HepG2 (cell line): ENCODE data around the gene ZSWIM7. TPM values are rescaled to one million over a fixed set of nuclear protein-coding genes. Genes with fewer than 3 reads are reported as not detected.
A peak's percentile ranks its signal among the peaks of the same experiment; 100 is the strongest.

Experiments
- ATRX ChIP-seq: sonication (generic); formaldehyde crosslinking; IDR thresholded peaks from 2 replicates; pipeline ENCODE4 v1.4.0; 2020; ENCODE audit warnings: missing genetic modification reagents, borderline replicate concordance
- CC2D1A ChIP-seq: sonication (generic); formaldehyde crosslinking; IDR thresholded peaks from 2 replicates; pipeline ENCODE4 v1.8.1; 2023; ENCODE audit warnings: mild to moderate bottlenecking, missing genetic modification reagents
- CENPX ChIP-seq: sonication (generic); formaldehyde crosslinking; IDR thresholded peaks from 2 replicates; pipeline ENCODE4 v1.9.0; 2021; ENCODE audit warnings: mild to moderate bottlenecking, missing genetic modification reagents, moderate library complexity
- HNRNPLL ChIP-seq: fragments of 200-400 bp; formaldehyde crosslinking; IDR thresholded peaks from 2 replicates; pipeline ENCODE4 v1.6.1; 2017; ENCODE audit warnings: mild to moderate bottlenecking, low read depth, low read length; ENCODE audit not compliant: poor library complexity, severe bottlenecking
- ZNF274 ChIP-seq: sonication (generic); formaldehyde crosslinking; IDR thresholded peaks from 2 replicates; pipeline ENCODE4 v1.5.1; 2020; ENCODE audit warnings: mild to moderate bottlenecking, missing genetic modification reagents
- ZNF44 ChIP-seq: sonication (generic); formaldehyde crosslinking; IDR thresholded peaks from 2 replicates; pipeline ENCODE4 v1.5.1; 2020; ENCODE audit warnings: mild to moderate bottlenecking, missing genetic modification reagents
- ZNF720 ChIP-seq: sonication (generic); formaldehyde crosslinking; IDR thresholded peaks from 2 replicates; pipeline ENCODE4 v1.4.0; 2020; ENCODE audit warnings: missing genetic modification reagents
- ZNF790 ChIP-seq: sonication (generic); formaldehyde crosslinking; IDR thresholded peaks from 2 replicates; pipeline ENCODE4 v1.8.0; 2022; ENCODE audit warnings: missing genetic modification reagents, mild to moderate bottlenecking, borderline replicate concordance
- polyA plus RNA-seq, 8 experiments: library from polyadenylated mRNA; depleted of rRNA in 3 of 8; stranded (reverse) in 7 of 8; unstranded in 1 of 8; fragments of >200 nt; fragmentation: Illumina TruSeq in 4 of 8; extraction: Trizol in 4 of 8; gene quantifications; 2 replicates each; pipeline versions ENCODE4 v1.2.1 to v1.2.3, GENCODE V29; 2011 to 2016; ENCODE audit warnings: low read depth in 4 of 8, missing spikeins in 1 of 8, mixed read lengths in 1 of 8; ENCODE audit not compliant: insufficient read depth in 1 of 8
- total RNA-seq, 5 experiments: library from RNA; depleted of rRNA; stranded (reverse); fragments of >200 nt; fragmentation: Illumina TruSeq; extraction: Trizol; gene quantifications; 2 replicates each; pipeline ENCODE4 v1.2.3, GENCODE V29; 2016; ENCODE audit warnings: low read depth in 1 of 5
- TF ChIP-seq, protein P1 (sequence below): sonication (generic); formaldehyde crosslinking; IDR thresholded peaks from 2 replicates; pipeline ENCODE4 v1.4.0; 2020; ENCODE audit warnings: low read depth, missing genetic modification reagents
- TF ChIP-seq, protein P2 (sequence below): IDR thresholded peaks from 2 replicates; pipeline ENCODE4 v1.6.1; 2016; ENCODE audit warnings: missing compliant biosample characterization, missing genetic modification reagents, borderline replicate concordance
- TF ChIP-seq, protein P3 (sequence below): sonication (generic); formaldehyde crosslinking; IDR thresholded peaks from 2 replicates; pipeline ENCODE4 v1.5.0; 2020; ENCODE audit warnings: mild to moderate bottlenecking, low read depth, missing genetic modification reagents, borderline replicate concordance

ZSWIM7 gene
- total and polyA plus RNA-seq, 2 of the 13 experiments (the other 11 are each of a cell fraction or from before 2014, with no cell fraction given) = 13.1 to 28.1 TPM

DNA sequence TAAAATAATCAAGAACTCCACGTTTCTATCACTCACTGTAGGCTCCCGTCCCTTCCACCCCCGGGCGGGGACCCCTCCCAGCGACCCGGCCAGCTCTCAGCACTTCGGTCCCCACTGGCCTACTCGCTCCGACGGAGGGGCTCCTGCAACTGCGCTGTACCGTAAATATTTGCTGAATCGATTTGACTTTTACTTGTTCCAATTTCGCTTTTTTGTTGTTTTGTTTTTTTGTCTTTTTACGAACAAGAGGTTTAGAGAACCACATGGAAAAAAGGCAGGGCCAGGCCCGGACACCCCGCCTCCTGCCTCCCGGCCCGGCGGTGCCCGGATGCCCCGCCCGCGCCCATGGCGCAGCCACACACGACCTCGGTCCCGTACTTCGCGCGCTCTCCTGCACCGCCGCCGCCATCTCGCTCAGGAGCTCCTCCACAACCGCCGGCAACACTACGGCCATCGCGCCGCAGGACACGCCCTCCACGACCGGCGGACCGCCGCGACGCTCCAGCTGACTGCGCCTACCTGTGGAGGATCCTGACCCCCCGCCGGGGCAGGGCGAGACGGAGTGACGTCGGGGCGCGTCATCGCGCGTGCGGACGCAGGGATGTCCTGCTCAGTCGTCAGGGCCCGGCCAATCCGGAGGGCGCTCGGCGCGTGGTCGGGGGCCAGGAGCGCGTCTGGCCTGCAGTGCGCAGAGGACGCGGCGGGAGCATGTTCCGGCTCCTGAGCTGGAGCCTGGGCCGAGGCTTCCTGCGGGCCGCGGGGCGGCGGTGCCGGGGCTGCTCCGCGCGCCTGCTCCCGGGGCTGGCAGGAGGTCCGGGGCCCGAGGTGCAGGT lies at the start of gene ZSWIM7, which contains the start of gene TTC19 (continued):
- TF ChIP-seq, protein P1, sequence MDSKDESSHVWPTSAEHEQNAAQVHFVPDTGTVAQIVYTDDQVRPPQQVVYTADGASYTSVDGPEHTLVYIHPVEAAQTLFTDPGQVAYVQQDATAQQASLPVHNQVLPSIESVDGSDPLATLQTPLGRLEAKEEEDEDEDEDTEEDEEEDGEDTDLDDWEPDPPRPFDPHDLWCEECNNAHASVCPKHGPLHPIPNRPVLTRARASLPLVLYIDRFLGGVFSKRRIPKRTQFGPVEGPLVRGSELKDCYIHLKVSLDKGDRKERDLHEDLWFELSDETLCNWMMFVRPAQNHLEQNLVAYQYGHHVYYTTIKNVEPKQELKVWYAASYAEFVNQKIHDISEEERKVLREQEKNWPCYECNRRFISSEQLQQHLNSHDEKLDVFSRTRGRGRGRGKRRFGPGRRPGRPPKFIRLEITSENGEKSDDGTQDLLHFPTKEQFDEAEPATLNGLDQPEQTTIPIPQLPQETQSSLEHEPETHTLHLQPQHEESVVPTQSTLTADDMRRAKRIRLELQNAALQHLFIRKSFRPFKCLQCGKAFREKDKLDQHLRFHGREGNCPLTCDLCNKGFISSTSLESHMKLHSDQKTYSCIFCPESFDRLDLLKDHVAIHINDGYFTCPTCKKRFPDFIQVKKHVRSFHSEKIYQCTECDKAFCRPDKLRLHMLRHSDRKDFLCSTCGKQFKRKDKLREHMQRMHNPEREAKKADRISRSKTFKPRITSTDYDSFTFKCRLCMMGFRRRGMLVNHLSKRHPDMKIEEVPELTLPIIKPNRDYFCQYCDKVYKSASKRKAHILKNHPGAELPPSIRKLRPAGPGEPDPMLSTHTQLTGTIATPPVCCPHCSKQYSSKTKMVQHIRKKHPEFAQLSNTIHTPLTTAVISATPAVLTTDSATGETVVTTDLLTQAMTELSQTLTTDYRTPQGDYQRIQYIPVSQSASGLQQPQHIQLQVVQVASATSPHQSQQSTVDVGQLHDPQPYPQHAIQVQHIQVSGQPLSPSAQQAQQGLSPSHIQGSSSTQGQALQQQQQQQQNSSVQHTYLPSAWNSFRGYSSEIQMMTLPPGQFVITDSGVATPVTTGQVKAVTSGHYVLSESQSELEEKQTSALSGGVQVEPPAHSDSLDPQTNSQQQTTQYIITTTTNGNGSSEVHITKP (CRISPR knock-in tag) = no peak
- TF ChIP-seq HNRNPLL (peak; percentile 96), ZNF274 (CRISPR knock-in tag) (peak; percentile 89), CENPX (CRISPR knock-in tag) (no peak), CC2D1A (CRISPR knock-in tag) (no peak), ZNF720 (0 out of 2 replicates have a peak, but pooled peaks have one; percentile 62), ZNF44 (CRISPR knock-in tag) (peak; percentile 92; the same call in 1 of the 2 replicates), ZNF790 (CRISPR knock-in tag) (peak; percentile 28; the same call in 1 of the 2 replicates), ATRX (CRISPR knock-in tag) (no peak)
- TF ChIP-seq, protein P2, sequence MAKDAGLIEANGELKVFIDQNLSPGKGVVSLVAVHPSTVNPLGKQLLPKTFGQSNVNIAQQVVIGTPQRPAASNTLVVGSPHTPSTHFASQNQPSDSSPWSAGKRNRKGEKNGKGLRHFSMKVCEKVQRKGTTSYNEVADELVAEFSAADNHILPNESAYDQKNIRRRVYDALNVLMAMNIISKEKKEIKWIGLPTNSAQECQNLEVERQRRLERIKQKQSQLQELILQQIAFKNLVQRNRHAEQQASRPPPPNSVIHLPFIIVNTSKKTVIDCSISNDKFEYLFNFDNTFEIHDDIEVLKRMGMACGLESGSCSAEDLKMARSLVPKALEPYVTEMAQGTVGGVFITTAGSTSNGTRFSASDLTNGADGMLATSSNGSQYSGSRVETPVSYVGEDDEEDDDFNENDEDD (CRISPR knock-in tag) = peak; percentile 95
- TF ChIP-seq, protein P3, sequence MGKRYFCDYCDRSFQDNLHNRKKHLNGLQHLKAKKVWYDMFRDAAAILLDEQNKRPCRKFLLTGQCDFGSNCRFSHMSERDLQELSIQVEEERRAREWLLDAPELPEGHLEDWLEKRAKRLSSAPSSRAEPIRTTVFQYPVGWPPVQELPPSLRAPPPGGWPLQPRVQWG (CRISPR knock-in tag) = no peak
- TF ChIP-seq, all 625 proteins: peak for 385
